ENCODE data around the gene ATP5PF.

ATP5PF gene

GRCh38 chr21:25737421-25737820 is 2.7 kb upstream of the ATP5PF start:
- DNase-seq (no peak), ATAC-seq (ENCODE audit: insufficient read depth, low read depth) (no peak)
- H3K4me2 ChIP-seq (ENCODE audit: insufficient read depth, low read length), result peak overlapping the region; percentile 77
- H3K4me1 ChIP-seq (ENCODE audit: insufficient read depth, low read length), result peaks cover 40% of the 10 kb centered on the region
- peak overlapping the region; percentile 96; the same call in 1 of the 2 replicates for H3K9ac ChIP-seq (ENCODE audit: low read depth, low read length)
- H3K4me3 ChIP-seq (ENCODE audit: low read depth in 1 of 2, low read length in 2 of 2), result no peak overlapping the region
- TF ChIP-seq CTCF (IDR thresholded peaks at IDR 0.05; ENCODE audit: borderline replicate concordance, extremely low read depth, low read length, poor library complexity, severe bottlenecking) (no peak), EZH2 (IDR thresholded peaks at IDR 0.05; ENCODE audit: borderline replicate concordance, low read depth, low read length, severe bottlenecking) (no peak)
- 0 out of 2 replicates have a peak, but pooled peaks cover 1% of the 10 kb centered on the region for H4K20me1 ChIP-seq (ENCODE audit: insufficient read depth, low read length)
- peaks cover 5% of the 10 kb centered on the region; the same call in 1 of the 2 replicates for H3K36me3 ChIP-seq (ENCODE audit: insufficient read depth, low read length)
- no peaks in the 10 kb centered on the region for H3K27me3 ChIP-seq (ENCODE audit: insufficient read depth, low read length, poor library complexity)
- no peaks in the 10 kb centered on the region for H3K9me3 ChIP-seq (ENCODE audit: insufficient read depth, low read length, severe bottlenecking)
- peaks cover 93% of the 10 kb centered on the region for H3K79me2 ChIP-seq (ENCODE audit: insufficient read depth, low read length)
- no peak overlapping the region; the same call in 1 of the 2 replicates for H3K27ac ChIP-seq (ENCODE audit: low read length)
- no peak overlapping the region for H2AFZ ChIP-seq (ENCODE audit: low read depth, low read length)

GRCh38 chr21:25735646-25736597 is 1.2 kb upstream of the ATP5PF start:
- Histone ChIP-seq H3K27ac (ENCODE audit: low read length) (peak overlapping the region; percentile 91), H2AFZ (ENCODE audit: low read depth, low read length) (peak overlapping the region; percentile 75), H3K36me3 (ENCODE audit: insufficient read depth, low read length) (peaks cover 10% of the 10 kb centered on the region), H3K27me3 (ENCODE audit: insufficient read depth, low read length, poor library complexity) (no peaks in the 10 kb centered on the region), H3K4me1 (ENCODE audit: insufficient read depth, low read length) (peaks cover 45% of the 10 kb centered on the region), H3K4me2 (ENCODE audit: insufficient read depth, low read length) (peak overlapping the region; percentile 77), H3K79me2 (ENCODE audit: insufficient read depth, low read length) (peaks cover 97% of the 10 kb centered on the region), H3K9me3 (ENCODE audit: insufficient read depth, low read length, severe bottlenecking) (no peaks in the 10 kb centered on the region), H4K20me1 (ENCODE audit: insufficient read depth, low read length) (0 out of 2 replicates have a peak, but pooled peaks cover 3% of the 10 kb centered on the region), H3K4me3 (ENCODE audit: low read depth in 1 of 2, low read length in 2 of 2) (peak overlapping the region; percentile 60 to 76), H3K9ac (ENCODE audit: low read depth, low read length) (peak overlapping the region; percentile 96)
- DNase-seq (peak; percentile 88), ATAC-seq (ENCODE audit: insufficient read depth, low read depth) (peak; percentile 66)
- no peak for TF ChIP-seq CTCF (IDR thresholded peaks at IDR 0.05; ENCODE audit: borderline replicate concordance, extremely low read depth, low read length, poor library complexity, severe bottlenecking)

GRCh38 chr21:25734654-25734903 is 125 bp downstream of the ATP5PF start:
- H3K4me2 ChIP-seq (ENCODE audit: insufficient read depth, low read length), result peak overlapping the region; percentile 79
- TF ChIP-seq EZH2 (IDR thresholded peaks at IDR 0.05; ENCODE audit: borderline replicate concordance, low read depth, low read length, severe bottlenecking) (no peak), CTCF (IDR thresholded peaks at IDR 0.05; ENCODE audit: borderline replicate concordance, extremely low read depth, low read length, poor library complexity, severe bottlenecking) (no peak)
- H3K9ac ChIP-seq (ENCODE audit: low read depth, low read length), result peak overlapping the region; percentile 96
- H3K4me3 ChIP-seq (ENCODE audit: low read depth in 1 of 2, low read length in 2 of 2), result peak overlapping the region; percentile 58 to 60; a peak in 3 of 4 replicates
- no peaks in the 10 kb centered on the region for H3K27me3 ChIP-seq (ENCODE audit: insufficient read depth, low read length, poor library complexity)
- peaks cover 9% of the 10 kb centered on the region; the same call in 1 of the 2 replicates for H4K20me1 ChIP-seq (ENCODE audit: insufficient read depth, low read length)
- H2AFZ ChIP-seq (ENCODE audit: low read depth, low read length), result peak overlapping the region; percentile 69
- ATAC-seq (ENCODE audit: insufficient read depth, low read depth) (no peak), DNase-seq (no peak)
- peaks cover 45% of the 10 kb centered on the region for H3K4me1 ChIP-seq (ENCODE audit: insufficient read depth, low read length)
- H3K27ac ChIP-seq (ENCODE audit: low read length), result peak overlapping the region; percentile 91
- no peaks in the 10 kb centered on the region for H3K9me3 ChIP-seq (ENCODE audit: insufficient read depth, low read length, severe bottlenecking)
- H3K36me3 ChIP-seq (ENCODE audit: insufficient read depth, low read length), result peaks cover 19% of the 10 kb centered on the region
- H3K79me2 ChIP-seq (ENCODE audit: insufficient read depth, low read length), result peaks cover 95% of the 10 kb centered on the region
